GM21367 (cell line): ENCODE results near the gene APOBEC3A.
"Not testable (repeated sequence)": the region's sequence is repeated elsewhere in the genome, so short reads cannot be mapped to it uniquely, and the experiment has no call there.

ENCODE experiments used
- ATAC-seq: cut with Tn5 transposase; IDR thresholded peaks from one replicate; pipeline ENCODE4 v1.9.1; 2021; ENCODE audit not compliant: unreplicated experiment

The APOBEC3A gene

GRCh38 chr22:38957808-38958650, 620 bp downstream of the APOBEC3A start:
- ATAC-seq = no peak

GRCh38 chr22:38958651-38958943, 1.2 kb downstream of the APOBEC3A start:
- ATAC-seq = not testable (repeated sequence)

- ATAC-seq = no peak
Observed at GRCh38 chr22:38959590-38959989, 2.2 kb downstream of the APOBEC3A start.

GRCh38 chr22:38960673-38961072, 3.3 kb downstream of the APOBEC3A start:
- ATAC-seq = not testable (repeated sequence)

- not testable (repeated sequence) for ATAC-seq
Observed at GRCh38 chr22:38963291-38963738, 5.9 kb downstream of the APOBEC3A start.

GRCh38 chr22:38963872-38964271, 6.5 kb downstream of the APOBEC3A start:
- no peak for ATAC-seq

GRCh38 chr22:38964306-38964705, 6.9 kb downstream of the APOBEC3A start:
- no peak for ATAC-seq

GRCh38 chr22:38964989-38965388, 7.6 kb downstream of the APOBEC3A start:
- no peak for ATAC-seq

- ATAC-seq = no peak
Observed at GRCh38 chr22:38965614-38966379, 8.4 kb downstream of the APOBEC3A start.

- no peak for ATAC-seq
Observed at GRCh38 chr22:38966380-38966702, 8.9 kb downstream of the APOBEC3A start.

- ATAC-seq = no peak
Observed at GRCh38 chr22:38966942-38967341, 9.5 kb downstream of the APOBEC3A start.

- ATAC-seq = no peak
Observed at GRCh38 chr22:38967451-38968450, 10.3 kb downstream of the APOBEC3A start.

- ATAC-seq = no peak
Observed at GRCh38 chr22:38968801-38969200, 11.4 kb downstream of the APOBEC3A start.

GRCh38 chr22:38970551-38970950, 13.1 kb downstream of the APOBEC3A start:
- ATAC-seq = no peak

GRCh38 chr22:38971202-38971601, 13.8 kb downstream of the APOBEC3A start:
- ATAC-seq = no peak

GRCh38 chr22:38971791-38972190, 14.4 kb downstream of the APOBEC3A start:
- no peak for ATAC-seq

GRCh38 chr22:38972558-38972957, 15.1 kb downstream of the APOBEC3A start:
- ATAC-seq = no peak

- ATAC-seq = no peak
Observed at GRCh38 chr22:38973289-38974169, 16.1 kb downstream of the APOBEC3A start.

- no peak for ATAC-seq
Observed at GRCh38 chr22:38974170-38974825, 16.9 kb downstream of the APOBEC3A start.

GRCh38 chr22:38974826-38975175, 17.4 kb downstream of the APOBEC3A start:
- no peak for ATAC-seq
